Right ventricle myocardium superior (tissue), 1 donor: ENCODE data around the gene HIC2. TPM values are rescaled to one million over a fixed set of nuclear protein-coding genes. Genes with fewer than 3 reads are reported as not detected.
A peak's percentile ranks its signal among the peaks of the same experiment; 100 is the strongest.
"Not testable (repeated sequence)": the region's sequence is repeated elsewhere in the genome, so short reads cannot be mapped to it uniquely, and the experiment has no call there.

Source experiments
- ATAC-seq: fragments of 200-7000 bp; cut with Tn5 transposase; one replicate; pipeline ENCODE4 v1.9.1; 2020; ENCODE audit warnings: mild to moderate bottlenecking; ENCODE audit not compliant: poor library complexity
- DNase-seq: peaks from one replicate; pipeline ENCODE4 v3.0.0-alpha.2; 2020
- intact Hi-C: fragments of 100-400 bp; cut with DNase I; formaldehyde crosslinking; loops from one replicate; pipeline ENCODE4 v1.11.2; 2022
- total RNA-seq: library from RNA; stranded (reverse); fragmentation: NEBNext Ultra II Directional; extraction: Animal tissue kit (Norgen Biotek cat#: 25700); gene quantifications from one replicate; pipeline ENCODE4 v1.2.1, GENCODE V29; 2021
- donor health status: DM: no; HTN: yes; CAD: no; lungs with severe emphysema.

HIC2 gene
- total RNA-seq, 1 donor from 2014 or later, result 1.4 TPM

DNA sequence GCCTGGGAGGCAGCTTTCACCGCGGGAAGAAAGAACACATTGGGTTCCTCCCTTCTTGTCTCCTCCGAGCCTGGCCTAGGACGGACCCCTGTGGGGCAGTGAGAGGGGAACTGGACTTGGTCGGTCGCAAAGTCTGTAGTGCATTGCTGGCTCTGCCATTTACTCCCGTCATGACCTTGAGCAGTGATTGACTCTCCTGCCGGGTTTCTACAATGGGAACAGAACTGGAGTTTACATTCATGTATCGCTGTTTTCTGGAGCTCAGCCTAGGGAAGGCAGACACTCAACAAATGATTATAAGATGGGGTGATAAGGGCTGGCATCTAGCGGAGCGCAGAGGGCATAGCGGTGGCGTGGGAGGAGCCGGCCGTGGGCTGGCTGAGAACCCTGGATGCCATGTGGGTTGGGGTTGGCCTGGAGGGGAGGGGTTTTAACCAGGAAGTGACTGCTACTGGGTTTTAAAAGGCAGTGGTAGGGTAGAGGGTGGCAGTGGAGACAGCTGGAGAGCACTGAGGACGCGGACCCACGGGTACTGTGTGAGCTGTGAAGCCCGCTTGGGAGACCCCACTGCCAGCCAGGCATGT, 3.1 kb downstream of the HIC2 start:
- DNase-seq, ATAC-seq, intact Hi-C loops: not testable (repeated sequence)

- peak; percentile 67 for ATAC-seq
- intact Hi-C loops, DNase-seq: not testable (repeated sequence)
Observed at GRCh38 chr22:21424084-21424709, 7.0 kb downstream of the HIC2 start.

- DNase-seq, ATAC-seq, intact Hi-C loops: not testable (repeated sequence)
Observed at GRCh38 chr22:21434378-21435233, 17.4 kb downstream of the HIC2 start.

- peak; percentile 47 for DNase-seq
- intact Hi-C loops, result not testable (repeated sequence)
- peak; percentile 87 for ATAC-seq
Observed at GRCh38 chr22:21435998-21436810, 19.0 kb downstream of the HIC2 start.

DNA sequence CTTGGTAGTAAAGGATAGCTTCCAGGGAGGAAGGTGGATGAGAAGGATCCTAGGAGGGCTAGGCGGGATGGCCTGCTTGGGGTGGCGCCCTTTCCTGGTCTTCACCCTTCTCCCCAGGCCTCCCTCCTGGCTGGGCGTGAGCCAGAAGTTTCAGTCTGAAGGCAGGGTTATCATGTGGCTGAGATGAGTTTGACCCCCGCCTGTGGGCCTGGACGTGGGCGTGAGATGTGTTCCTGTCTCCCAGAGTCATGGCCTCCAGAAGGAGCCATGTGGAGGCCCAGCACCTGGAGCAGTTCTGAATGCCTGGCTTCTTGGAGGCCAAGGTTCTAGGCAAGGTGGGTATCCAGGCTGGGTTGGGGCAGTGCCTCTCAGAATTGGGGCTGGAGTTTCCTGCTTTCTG, 20.8 kb downstream of the HIC2 start:
- ATAC-seq, intact Hi-C loops: not testable (repeated sequence)
- peak; percentile 11 for DNase-seq

- DNase-seq, intact Hi-C loops: not testable (repeated sequence)
- ATAC-seq, result peak; percentile 17
Observed at GRCh38 chr22:21440018-21440636, 23.0 kb downstream of the HIC2 start.

- DNase-seq, intact Hi-C loops: not testable (repeated sequence)
- peak; percentile 79 for ATAC-seq
Observed at GRCh38 chr22:21440676-21441075, 23.5 kb downstream of the HIC2 start.

DNA sequence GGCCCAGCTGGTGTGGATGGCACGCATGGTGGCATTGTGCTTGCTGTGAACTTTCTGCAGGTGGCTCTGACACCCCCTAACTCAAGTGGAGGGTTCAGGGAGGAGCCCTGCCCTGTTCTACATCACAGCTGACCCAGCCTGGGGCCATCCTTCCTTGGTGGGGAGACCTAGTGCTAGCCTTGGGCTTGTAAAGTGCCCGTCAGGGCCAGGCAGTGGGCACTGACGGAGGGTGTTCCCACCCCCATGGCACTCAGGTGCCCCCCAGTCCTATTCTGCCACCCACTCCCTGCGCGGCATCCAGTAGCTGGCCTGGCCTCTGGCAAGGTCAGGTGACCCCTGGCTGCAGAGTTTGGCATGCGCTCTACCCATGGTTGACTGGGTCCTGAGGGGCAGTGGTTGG, 24.0 kb downstream of the HIC2 start:
- ATAC-seq, intact Hi-C loops: not testable (repeated sequence)
- peak; percentile 3 for DNase-seq

DNA sequence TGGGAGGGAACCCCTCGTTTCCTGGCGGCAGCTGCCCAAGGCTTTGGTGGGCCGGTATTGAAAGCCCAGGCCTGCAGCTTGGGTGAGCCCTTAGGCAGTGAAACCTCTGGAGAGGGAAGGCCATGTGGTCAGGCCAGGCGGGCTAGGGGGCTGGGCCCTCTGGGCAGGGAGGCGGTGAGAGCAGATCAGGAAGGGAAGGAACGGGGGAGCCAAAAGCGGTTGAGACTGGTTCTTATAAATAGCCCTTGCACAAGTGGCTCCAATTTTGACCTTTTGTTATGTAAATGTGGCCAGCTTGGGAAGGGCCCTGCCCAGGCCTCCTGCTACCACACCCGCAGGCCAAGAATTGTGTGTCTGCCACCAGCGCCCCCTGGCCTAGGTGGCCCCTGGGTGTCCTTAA, 25.0 kb downstream of the HIC2 start:
- peak; percentile 73 for ATAC-seq
- intact Hi-C loops, result not testable (repeated sequence)

GRCh38 chr22:21442646-21443045, 25.5 kb downstream of the HIC2 start:
- DNase-seq, result peak; percentile 38
- ATAC-seq, intact Hi-C loops: not testable (repeated sequence)

More for the DNA sequence above, 25.0 kb downstream of the HIC2 start:
- not testable (repeated sequence) for DNase-seq

- ATAC-seq (no peak), DNase-seq (peak; percentile 32)
- intact Hi-C loops, result no loop called here
Observed at GRCh38 chr22:21443057-21443734, 26.0 kb downstream of the HIC2 start.

GRCh38 chr22:21443735-21444421, 26.7 kb downstream of the HIC2 start:
- DNase-seq (peak; percentile 23), ATAC-seq (no peak)
- intact Hi-C loops, result no loop called here

DNA sequence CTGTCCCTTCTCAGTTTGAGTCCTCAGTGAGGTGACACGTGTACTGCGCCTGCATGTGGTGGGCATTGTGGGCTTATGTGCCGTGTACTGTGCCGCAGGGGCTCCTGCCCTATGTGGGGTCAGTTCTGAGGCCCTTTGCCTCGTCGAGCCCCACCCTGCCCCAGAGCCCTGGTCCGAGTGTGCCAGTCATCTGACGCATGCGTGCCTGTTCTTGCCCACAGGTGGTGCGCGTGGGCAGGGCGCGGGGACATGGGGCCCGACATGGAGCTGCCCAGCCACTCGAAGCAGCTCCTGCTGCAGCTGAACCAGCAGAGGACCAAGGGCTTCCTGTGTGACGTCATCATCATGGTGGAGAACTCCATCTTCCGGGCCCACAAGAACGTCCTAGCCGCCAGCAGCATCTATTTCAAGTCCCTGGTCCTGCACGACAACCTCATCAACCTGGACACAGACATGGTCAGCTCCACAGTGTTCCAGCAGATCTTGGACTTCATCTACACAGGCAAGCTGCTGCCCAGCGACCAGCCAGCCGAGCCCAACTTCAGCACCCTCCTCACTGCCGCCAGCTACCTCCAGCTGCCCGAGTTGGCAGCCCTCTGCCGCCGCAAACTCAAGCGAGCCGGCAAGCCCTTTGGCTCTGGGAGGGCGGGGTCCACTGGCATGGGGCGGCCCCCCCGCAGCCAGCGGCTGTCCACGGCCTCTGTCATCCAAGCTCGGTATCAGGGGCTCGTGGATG, 27.7 kb downstream of the HIC2 start:
- peak; percentile 31 for DNase-seq
- ATAC-seq, result no peak

GRCh38 chr22:21445437-21446127, 28.4 kb downstream of the HIC2 start:
- DNase-seq, result peak; percentile 16
- intact Hi-C loops, result no loop called here
- no peak for ATAC-seq

More for the DNA sequence above, 27.7 kb downstream of the HIC2 start:
- intact Hi-C loops, result no loop called here

- intact Hi-C loops, result no loop called here
- ATAC-seq (no peak), DNase-seq (peak; percentile 33)
Observed at GRCh38 chr22:21446128-21446826, 29.1 kb downstream of the HIC2 start.
